Activated CD8-positive, alpha-beta memory T cell treated with anti-CD3 and anti-CD28 coated beads for 48 hours (primary cell): ENCODE measurements around the gene DENND10.
"Not testable (repeated sequence)": the region's sequence is repeated elsewhere in the genome, so short reads cannot be mapped to it uniquely, and the experiment has no call there.

Experiments
- DNase-seq, 3 experiments: peaks; one replicate each; pipeline ENCODE4 v3.0.0-alpha.2; 2020; ENCODE audit warnings: low read depth in 2 of 3, low spot score in 2 of 3

The DENND10 gene

DNA sequence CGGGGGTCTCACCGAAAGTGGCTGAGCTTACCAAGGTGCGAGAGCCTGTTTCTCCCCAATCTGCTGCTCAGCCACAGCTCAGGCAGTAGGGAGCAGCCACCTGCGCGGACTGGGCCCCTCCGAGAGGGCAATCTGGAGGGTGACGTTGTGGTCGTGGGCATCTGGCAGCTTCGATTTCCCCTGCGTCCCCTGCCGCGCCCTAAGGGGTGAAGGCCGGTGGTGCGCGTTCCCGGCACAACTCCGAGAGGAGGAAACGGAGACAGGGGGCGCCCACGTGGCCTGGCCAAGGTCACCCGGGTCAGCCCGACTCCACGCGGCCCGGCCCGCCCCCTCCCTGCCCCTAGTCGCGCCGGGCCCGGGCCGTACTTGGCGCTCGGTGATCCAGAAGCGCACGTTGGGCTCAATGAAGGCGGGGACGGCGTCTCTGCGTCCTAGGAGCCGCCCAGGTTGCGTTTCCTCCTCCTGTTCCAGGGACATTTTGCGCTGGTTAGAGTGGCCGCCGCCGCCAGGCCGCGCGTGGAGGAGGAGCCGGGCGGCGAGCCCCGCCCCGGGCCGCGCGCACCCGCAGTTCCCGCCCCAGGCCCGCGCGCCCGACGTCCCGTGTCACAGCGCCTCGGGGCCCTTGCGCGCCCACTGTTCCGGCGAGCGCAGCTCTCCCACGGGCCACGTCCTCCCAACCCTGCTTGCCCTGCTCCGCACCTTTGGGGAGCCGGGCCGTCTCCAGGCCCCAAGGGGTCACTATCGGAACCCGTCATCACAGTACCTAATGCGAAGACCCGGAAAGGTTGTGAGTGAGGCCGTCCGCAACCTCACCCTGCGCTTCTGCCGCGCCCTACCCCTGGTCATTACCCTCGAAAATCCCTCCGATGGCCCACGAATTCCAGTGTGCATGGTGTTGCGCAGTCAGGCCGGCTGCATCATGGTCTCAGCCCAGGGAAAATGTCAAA is 61.5 kb downstream of the DENND10 start, which contains the start of gene SFXN4:
TSS of gene SFXN4 (minus strand) at position 544 of the 947 bp plus-strand sequence. CDS start at position 477, 67 bp downstream.
- peak; percentile 57 to 81 (median 67) for DNase-seq

DNA sequence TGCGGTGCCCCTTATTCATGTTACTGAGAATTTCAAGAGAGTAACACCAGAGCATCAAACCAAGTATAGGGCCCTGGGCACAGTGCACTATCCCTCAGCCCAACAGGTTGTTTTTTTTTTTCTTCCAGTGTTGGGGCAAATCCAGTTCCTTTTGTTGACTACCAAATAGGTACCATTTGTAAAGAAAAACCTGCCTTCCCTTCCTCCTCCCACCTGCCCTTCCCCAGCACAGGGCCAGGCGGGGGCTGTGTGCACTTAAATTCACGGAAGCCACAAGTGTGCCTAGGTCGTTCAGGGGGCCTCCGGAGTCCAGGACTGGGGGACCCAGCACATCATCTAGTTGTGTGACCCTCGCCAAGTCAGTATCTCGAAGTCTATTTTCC is 62.2 kb downstream of the DENND10 start:
- DNase-seq, result no peak

- DNase-seq, result no peak
Observed at GRCh38 chr10:119166564-119166963, 62.7 kb downstream of the DENND10 start.

DNA sequence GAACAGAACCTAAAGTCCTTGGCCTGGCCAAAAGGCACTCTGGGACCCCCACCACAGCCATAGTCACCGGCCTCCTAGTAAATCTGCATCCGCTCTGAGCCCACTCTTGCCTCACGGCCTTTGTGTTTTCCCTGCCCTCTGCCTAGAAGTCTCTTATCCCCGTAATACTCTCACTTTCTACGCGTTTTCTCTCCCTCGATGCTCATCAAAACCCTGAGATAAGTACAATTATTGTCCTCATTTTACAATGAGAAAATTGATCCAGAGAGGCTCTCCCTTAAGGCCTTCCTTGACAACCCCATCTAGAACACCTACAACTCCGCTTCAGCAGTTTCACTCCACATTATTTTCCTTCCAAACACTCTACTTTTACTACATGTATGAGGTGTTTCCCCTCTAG is 63.1 kb downstream of the DENND10 start:
- DNase-seq, result no peak

GRCh38 chr10:119174109-119174508 is 70.2 kb downstream of the DENND10 start:
- no peak for DNase-seq

DNA sequence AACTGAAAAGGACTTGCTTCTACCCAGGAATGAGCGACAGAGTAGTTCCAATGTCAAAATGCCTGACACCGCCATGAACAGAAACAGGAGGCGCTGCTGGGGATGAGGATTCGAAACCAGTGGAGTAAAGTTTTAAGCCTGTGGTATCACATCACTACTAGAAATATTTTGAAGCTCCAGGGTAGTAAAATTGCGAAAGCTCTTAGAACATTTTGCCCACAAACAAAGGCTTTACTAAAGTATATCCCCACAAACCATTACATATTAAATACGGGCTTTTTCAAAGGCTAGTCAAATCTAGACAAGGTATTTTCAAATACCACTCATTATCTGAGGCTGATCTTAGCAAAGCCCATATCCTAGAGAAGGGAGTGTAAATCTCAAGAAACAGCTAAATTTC is 72.3 kb downstream of the DENND10 start:
- no peak for DNase-seq

DNA sequence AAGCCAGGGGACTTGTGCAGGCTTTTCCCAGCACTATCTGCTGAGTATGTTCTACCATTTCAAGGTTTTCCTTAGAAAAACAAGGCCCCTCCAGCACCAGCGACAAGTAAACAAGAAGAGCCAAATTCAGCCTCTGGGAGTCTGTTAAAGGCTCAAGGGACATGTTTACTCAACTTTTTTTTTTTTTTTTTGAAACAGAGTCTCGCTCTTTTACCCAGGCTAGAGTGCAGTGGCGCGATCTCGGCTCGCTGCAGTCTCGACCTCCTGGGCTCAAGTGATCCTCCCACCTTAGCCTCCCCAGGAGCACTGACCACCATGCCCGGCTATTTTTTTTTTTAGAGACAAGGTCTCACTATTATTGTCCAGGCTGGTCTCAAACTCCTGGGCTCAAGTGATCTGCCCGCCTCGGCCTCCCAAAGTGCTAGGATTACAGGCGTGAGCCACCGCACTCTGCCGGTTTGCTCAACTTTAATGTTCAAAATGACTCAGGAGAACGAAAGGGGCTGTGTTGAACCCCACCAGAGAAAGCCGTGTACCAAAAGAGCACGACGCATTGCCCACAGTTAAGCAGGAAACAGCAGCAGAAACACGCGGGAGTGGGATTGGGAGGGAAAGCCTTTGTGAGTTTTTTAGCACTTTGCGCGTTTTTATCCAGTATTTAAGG is 73.9 kb downstream of the DENND10 start:
- peak in 2 of 3 experiments; percentile 11 to 26 for DNase-seq

GRCh38 chr10:119178372-119179119 is 74.6 kb downstream of the DENND10 start, which contains the start of gene PRDX3:
Gene PRDX3, minus strand, starts transcription at chr10:119178812. Its CDS starts 22 bp downstream, at chr10:119178790.
- peak; percentile 71 to 88 (median 82) for DNase-seq

DNA sequence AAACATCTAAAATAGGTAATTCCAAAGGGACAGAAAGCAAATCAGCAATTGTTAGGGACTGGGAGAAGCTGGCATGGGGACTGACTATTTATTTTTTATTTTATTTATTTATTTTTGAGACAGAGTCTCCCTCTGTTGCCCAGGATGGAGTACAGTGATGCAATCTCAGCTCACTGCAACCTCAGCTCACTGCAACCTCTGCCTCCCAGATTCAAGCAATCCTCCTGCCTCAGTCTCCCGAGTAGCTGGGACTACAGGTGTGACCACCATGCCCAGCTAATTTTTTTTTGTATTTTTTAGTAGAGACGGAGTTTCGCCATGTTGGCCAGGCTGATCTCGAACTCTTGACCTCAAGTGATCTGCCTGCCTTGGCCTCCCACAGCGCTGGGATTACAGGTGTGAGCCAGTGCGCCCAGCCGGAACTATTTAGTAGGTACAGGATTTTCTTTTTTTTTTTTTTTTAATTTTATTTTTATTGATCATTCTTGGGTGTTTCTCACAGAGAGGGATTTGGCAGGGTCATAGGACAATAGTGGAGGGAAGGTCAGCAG is 77.0 kb downstream of the DENND10 start:
- DNase-seq, result not testable (repeated sequence)

GRCh38 chr10:119183664-119184412 is 79.9 kb downstream of the DENND10 start:
- DNase-seq, result no peak
